PFSK-1 (cell line): Measurements from ENCODE around the gene EEFSEC.

Source experiments
- POLR2AphosphoS5 ChIP-seq: IDR thresholded peaks from 2 replicates; pipeline ENCODE4 v1.6.1; 2012; ENCODE audit warnings: low read depth, mild to moderate bottlenecking, control low read depth, low read length, moderate library complexity
- SIN3A ChIP-seq: IDR thresholded peaks from 2 replicates; pipeline ENCODE4 v1.6.1; 2012; ENCODE audit warnings: mild to moderate bottlenecking, low read length, moderate library complexity, borderline replicate concordance; ENCODE audit not compliant: insufficient read depth
- TAF1 ChIP-seq: IDR thresholded peaks from 2 replicates; pipeline ENCODE4 v1.6.1; 2012; ENCODE audit warnings: low read length, control low read depth, borderline replicate concordance; ENCODE audit not compliant: insufficient read depth
- TF ChIP-seq, protein P1 (sequence below), 2 experiments: IDR thresholded peaks; 2 replicates each; pipeline versions ENCODE4 v1.6.1 to v1.8.0; 2011 to 2012; ENCODE audit warnings: low read depth in 2 of 2, low read length in 2 of 2, control low read depth in 1 of 2, inconsistent platforms in 1 of 2, mild to moderate bottlenecking in 1 of 2, moderate library complexity in 1 of 2; ENCODE audit not compliant: insufficient read depth in 1 of 2

DNA sequence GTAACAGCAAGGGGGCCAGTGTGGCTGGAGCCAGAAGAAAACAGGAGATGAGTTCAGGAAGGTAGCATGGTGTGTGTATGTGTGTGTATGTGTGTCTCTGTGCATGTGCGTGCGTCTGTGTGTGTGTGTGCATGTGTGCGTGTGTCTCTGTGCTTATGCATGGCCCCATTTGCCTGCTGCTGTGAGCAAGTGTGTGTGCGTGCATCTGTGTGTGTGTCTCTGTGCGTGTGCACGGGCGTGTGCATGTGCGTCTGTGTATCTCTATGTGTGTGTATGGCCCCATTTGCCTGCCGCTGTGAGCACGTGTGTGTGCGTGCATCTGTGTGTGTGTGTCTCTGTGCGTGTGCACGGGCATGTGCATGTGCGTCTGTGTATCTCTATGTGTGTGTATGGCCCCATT is 7.1 kb upstream of the EEFSEC start:
- TF ChIP-seq SIN3A (no peak), POLR2AphosphoS5 (no peak), TAF1 (no peak)
- TF ChIP-seq, protein P1, sequence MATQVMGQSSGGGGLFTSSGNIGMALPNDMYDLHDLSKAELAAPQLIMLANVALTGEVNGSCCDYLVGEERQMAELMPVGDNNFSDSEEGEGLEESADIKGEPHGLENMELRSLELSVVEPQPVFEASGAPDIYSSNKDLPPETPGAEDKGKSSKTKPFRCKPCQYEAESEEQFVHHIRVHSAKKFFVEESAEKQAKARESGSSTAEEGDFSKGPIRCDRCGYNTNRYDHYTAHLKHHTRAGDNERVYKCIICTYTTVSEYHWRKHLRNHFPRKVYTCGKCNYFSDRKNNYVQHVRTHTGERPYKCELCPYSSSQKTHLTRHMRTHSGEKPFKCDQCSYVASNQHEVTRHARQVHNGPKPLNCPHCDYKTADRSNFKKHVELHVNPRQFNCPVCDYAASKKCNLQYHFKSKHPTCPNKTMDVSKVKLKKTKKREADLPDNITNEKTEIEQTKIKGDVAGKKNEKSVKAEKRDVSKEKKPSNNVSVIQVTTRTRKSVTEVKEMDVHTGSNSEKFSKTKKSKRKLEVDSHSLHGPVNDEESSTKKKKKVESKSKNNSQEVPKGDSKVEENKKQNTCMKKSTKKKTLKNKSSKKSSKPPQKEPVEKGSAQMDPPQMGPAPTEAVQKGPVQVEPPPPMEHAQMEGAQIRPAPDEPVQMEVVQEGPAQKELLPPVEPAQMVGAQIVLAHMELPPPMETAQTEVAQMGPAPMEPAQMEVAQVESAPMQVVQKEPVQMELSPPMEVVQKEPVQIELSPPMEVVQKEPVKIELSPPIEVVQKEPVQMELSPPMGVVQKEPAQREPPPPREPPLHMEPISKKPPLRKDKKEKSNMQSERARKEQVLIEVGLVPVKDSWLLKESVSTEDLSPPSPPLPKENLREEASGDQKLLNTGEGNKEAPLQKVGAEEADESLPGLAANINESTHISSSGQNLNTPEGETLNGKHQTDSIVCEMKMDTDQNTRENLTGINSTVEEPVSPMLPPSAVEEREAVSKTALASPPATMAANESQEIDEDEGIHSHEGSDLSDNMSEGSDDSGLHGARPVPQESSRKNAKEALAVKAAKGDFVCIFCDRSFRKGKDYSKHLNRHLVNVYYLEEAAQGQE (IDR thresholded peaks at IDR 0.05; ENCODE audit: insufficient read depth in 1 of 2, low read depth in 2 of 2, low read length in 2 of 2): no peak
